ENCODE results near the gene OGG1.

Gene OGG1

DNA sequence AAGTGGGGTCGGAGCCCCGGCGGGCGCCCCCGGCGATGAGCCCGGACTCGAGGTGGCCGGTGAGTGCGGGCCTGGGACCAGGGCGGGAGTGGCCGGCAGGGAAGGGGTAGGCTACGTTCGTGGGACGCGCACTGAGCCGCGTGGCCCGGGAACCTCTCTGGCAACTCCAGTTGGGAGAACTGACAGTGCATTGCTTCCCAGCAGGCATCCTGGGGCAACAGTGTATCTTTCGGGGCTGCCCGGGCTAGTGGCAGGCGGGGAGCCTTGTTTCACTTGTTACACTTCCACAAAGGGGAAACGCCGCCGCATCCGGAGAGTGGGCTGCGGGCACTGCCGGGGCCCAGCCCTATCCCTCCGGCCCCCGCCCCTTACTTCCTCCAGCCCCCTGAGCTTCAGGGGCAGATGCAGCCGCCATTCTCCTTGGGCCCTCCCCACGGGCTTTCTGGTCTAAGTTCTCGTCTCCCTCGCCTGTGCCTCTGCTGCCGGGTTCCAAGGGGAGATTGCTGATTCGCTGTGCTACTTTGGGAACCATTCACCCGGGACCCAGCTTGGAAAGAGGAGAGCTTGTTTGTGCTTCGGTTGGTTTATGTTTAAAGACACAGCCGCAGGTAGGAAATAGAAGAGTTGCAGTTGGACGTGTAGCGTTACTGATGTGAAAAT is 17.5 kb upstream of the OGG1 start:
- no peaks in the 10 kb centered on the region for H3K9me3 ChIP-seq (ENCODE audit: control insufficient read depth, insufficient read depth, low read depth, low read length)
- CTCF ChIA-PET = interaction anchor here (0.6 to 2.3 kb wide), 3 partner anchors 12 to 231 kb away, joined by 3 to 15 read pairs (median 5); no protein-coding TSS in a partner anchor
- H3K4me1 ChIP-seq (ENCODE audit: control insufficient read depth, insufficient read depth, low read length) = peaks cover 7% of the 10 kb centered on the region; the same call in 1 of the 2 replicates
- peak overlapping the region; percentile 100 for H3K27ac ChIP-seq (ENCODE audit: extremely low read depth, low read depth, low read length)
- H3K36me3 ChIP-seq (ENCODE audit: control insufficient read depth in 2 of 2, insufficient read depth in 1 of 2, low read length in 2 of 2) = peaks cover 21 to 45% of the 10 kb centered on the region in 2 experiments
- TF ChIP-seq ZBTB20 (tag by site-specific recombination; IDR thresholded peaks at IDR 0.05) (peak; percentile 61; the same call in 1 of the 2 replicates), ZNF138 (tag by site-specific recombination; IDR thresholded peaks at IDR 0.05; ENCODE audit: borderline replicate concordance) (no peak), ZNF335 (tag by site-specific recombination; conservative IDR thresholded peaks at IDR 0.05) (peak; percentile 74), ZNF76 (tag by site-specific recombination; IDR thresholded peaks at IDR 0.05; ENCODE audit: borderline replicate concordance, low read depth) (peak; percentile 52; the same call in 1 of the 2 replicates), ZNF23 (tag by site-specific recombination; IDR thresholded peaks at IDR 0.05; ENCODE audit: borderline replicate concordance) (no peak), ZNF623 (tag by site-specific recombination; IDR thresholded peaks at IDR 0.05) (no peak), SCRT2 (tag by site-specific recombination; IDR thresholded peaks at IDR 0.05) (peak; percentile 83), SP2 (tag by site-specific recombination; IDR thresholded peaks at IDR 0.05) (peak; percentile 74), PRDM1 (tag by site-specific recombination; IDR thresholded peaks at IDR 0.05) (no peak), ZNF146 (tag by site-specific recombination; IDR thresholded peaks at IDR 0.05) (no peak)
- TF ChIP-seq, protein P1, sequence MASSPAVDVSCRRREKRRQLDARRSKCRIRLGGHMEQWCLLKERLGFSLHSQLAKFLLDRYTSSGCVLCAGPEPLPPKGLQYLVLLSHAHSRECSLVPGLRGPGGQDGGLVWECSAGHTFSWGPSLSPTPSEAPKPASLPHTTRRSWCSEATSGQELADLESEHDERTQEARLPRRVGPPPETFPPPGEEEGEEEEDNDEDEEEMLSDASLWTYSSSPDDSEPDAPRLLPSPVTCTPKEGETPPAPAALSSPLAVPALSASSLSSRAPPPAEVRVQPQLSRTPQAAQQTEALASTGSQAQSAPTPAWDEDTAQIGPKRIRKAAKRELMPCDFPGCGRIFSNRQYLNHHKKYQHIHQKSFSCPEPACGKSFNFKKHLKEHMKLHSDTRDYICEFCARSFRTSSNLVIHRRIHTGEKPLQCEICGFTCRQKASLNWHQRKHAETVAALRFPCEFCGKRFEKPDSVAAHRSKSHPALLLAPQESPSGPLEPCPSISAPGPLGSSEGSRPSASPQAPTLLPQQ (tag by site-specific recombination; IDR thresholded peaks at IDR 0.05) = no peak
- POLR2A ChIA-PET = interaction anchor here (0.6 to 3.4 kb wide), 9 partner anchors 8 to 409 kb away, joined by 3 to 47 read pairs (median 4); partner anchors contain the start of genes ARPC4, CAMK1, MTMR14 and OGG1
- peak overlapping the region; percentile 87 for H3K4me3 ChIP-seq (ENCODE audit: low read depth, low read length)

DNA sequence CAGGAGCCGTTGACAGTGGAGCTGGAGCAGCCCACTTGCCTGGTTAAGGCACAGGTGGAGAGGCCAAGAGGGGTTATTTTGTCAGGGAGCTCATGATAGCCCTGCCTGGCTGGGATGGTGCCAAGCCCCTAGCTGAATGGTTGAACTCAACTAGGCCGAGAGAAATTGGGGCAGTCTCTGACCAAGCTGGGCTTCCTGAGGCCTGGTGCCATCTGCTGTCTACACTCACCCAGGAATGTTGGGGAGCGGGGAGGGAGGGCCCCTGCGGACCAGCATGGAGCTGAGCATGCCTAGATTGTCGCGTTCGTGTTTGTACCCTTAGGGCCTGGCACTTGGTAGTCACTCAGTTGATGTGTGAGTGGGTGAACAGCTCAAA is 17.0 kb upstream of the OGG1 start:
- TF ChIP-seq, protein P2, sequence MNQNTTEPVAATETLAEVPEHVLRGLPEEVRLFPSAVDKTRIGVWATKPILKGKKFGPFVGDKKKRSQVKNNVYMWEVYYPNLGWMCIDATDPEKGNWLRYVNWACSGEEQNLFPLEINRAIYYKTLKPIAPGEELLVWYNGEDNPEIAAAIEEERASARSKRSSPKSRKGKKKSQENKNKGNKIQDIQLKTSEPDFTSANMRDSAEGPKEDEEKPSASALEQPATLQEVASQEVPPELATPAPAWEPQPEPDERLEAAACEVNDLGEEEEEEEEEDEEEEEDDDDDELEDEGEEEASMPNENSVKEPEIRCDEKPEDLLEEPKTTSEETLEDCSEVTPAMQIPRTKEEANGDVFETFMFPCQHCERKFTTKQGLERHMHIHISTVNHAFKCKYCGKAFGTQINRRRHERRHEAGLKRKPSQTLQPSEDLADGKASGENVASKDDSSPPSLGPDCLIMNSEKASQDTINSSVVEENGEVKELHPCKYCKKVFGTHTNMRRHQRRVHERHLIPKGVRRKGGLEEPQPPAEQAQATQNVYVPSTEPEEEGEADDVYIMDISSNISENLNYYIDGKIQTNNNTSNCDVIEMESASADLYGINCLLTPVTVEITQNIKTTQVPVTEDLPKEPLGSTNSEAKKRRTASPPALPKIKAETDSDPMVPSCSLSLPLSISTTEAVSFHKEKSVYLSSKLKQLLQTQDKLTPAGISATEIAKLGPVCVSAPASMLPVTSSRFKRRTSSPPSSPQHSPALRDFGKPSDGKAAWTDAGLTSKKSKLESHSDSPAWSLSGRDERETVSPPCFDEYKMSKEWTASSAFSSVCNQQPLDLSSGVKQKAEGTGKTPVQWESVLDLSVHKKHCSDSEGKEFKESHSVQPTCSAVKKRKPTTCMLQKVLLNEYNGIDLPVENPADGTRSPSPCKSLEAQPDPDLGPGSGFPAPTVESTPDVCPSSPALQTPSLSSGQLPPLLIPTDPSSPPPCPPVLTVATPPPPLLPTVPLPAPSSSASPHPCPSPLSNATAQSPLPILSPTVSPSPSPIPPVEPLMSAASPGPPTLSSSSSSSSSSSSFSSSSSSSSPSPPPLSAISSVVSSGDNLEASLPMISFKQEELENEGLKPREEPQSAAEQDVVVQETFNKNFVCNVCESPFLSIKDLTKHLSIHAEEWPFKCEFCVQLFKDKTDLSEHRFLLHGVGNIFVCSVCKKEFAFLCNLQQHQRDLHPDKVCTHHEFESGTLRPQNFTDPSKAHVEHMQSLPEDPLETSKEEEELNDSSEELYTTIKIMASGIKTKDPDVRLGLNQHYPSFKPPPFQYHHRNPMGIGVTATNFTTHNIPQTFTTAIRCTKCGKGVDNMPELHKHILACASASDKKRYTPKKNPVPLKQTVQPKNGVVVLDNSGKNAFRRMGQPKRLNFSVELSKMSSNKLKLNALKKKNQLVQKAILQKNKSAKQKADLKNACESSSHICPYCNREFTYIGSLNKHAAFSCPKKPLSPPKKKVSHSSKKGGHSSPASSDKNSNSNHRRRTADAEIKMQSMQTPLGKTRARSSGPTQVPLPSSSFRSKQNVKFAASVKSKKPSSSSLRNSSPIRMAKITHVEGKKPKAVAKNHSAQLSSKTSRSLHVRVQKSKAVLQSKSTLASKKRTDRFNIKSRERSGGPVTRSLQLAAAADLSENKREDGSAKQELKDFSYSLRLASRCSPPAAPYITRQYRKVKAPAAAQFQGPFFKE (tag by site-specific recombination; IDR thresholded peaks at IDR 0.05; ENCODE audit: borderline replicate concordance) = no peak
- TF ChIP-seq ZFP3 (tag by site-specific recombination; IDR thresholded peaks at IDR 0.05; ENCODE audit: low read depth) (no peak), ZNF664 (tag by site-specific recombination; IDR thresholded peaks at IDR 0.05) (no peak), ZBTB8A (tag by site-specific recombination; IDR thresholded peaks at IDR 0.05) (no peak), MEIS1 (CRISPR knock-in tag; IDR thresholded peaks at IDR 0.05; ENCODE audit: borderline replicate concordance) (no peak), ZNF423 (tag by site-specific recombination; IDR thresholded peaks at IDR 0.05) (no peak)
- TF ChIP-seq, protein P3, sequence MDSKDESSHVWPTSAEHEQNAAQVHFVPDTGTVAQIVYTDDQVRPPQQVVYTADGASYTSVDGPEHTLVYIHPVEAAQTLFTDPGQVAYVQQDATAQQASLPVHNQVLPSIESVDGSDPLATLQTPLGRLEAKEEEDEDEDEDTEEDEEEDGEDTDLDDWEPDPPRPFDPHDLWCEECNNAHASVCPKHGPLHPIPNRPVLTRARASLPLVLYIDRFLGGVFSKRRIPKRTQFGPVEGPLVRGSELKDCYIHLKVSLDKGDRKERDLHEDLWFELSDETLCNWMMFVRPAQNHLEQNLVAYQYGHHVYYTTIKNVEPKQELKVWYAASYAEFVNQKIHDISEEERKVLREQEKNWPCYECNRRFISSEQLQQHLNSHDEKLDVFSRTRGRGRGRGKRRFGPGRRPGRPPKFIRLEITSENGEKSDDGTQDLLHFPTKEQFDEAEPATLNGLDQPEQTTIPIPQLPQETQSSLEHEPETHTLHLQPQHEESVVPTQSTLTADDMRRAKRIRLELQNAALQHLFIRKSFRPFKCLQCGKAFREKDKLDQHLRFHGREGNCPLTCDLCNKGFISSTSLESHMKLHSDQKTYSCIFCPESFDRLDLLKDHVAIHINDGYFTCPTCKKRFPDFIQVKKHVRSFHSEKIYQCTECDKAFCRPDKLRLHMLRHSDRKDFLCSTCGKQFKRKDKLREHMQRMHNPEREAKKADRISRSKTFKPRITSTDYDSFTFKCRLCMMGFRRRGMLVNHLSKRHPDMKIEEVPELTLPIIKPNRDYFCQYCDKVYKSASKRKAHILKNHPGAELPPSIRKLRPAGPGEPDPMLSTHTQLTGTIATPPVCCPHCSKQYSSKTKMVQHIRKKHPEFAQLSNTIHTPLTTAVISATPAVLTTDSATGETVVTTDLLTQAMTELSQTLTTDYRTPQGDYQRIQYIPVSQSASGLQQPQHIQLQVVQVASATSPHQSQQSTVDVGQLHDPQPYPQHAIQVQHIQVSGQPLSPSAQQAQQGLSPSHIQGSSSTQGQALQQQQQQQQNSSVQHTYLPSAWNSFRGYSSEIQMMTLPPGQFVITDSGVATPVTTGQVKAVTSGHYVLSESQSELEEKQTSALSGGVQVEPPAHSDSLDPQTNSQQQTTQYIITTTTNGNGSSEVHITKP (tag by site-specific recombination; IDR thresholded peaks at IDR 0.05) = peak; percentile 64
- Histone ChIP-seq H3K36me3 (ENCODE audit: control insufficient read depth in 2 of 2, insufficient read depth in 1 of 2, low read length in 2 of 2) (peaks cover 25 to 50% of the 10 kb centered on the region in 2 experiments), H3K27ac (ENCODE audit: extremely low read depth, low read depth, low read length) (peak overlapping the region; percentile 100; the same call in 1 of the 2 replicates), H3K9me3 (ENCODE audit: control insufficient read depth, insufficient read depth, low read depth, low read length) (no peaks in the 10 kb centered on the region), H3K4me1 (ENCODE audit: control insufficient read depth, insufficient read depth, low read length) (peaks cover 7% of the 10 kb centered on the region; the same call in 1 of the 2 replicates), H3K4me3 (ENCODE audit: low read depth, low read length) (peak overlapping the region; percentile 87)
- ChIA-PET POLR2A (interaction anchor here (0.6 to 3.4 kb wide), 8 partner anchors 9 to 409 kb away, joined by 3 to 47 read pairs (median 6); partner anchors contain the start of genes ARPC4, CAMK1, MTMR14 and OGG1), CTCF (interaction anchor here (0.6 to 2.3 kb wide), 3 partner anchors 13 to 232 kb away, joined by 3 to 15 read pairs (median 5); no protein-coding TSS in a partner anchor)

Measured in HEK293 (cell line).